WERI-Rb-1 (cell line): ENCODE results near the gene EEF1G.

Experiments
- DNase-seq: peaks from one replicate; pipeline ENCODE4 v3.0.0-alpha.2; 2020
- H3K27ac ChIP-seq: fragments of 250-450 bp; sonication (Bioruptor Pico); 2 replicates; pipeline ENCODE4 v1.5.1; 2020; ENCODE audit warnings: mild to moderate bottlenecking, moderate library complexity
- H3K27me3 ChIP-seq: fragments of 250-450 bp; sonication (Bioruptor Pico); 2 replicates; pipeline ENCODE4 v1.5.1; 2021; ENCODE audit warnings: mild to moderate bottlenecking, low read depth, moderate library complexity; ENCODE audit not compliant: insufficient read depth, severe bottlenecking
- H3K36me3 ChIP-seq: fragments of 250-450 bp; sonication (Bioruptor Pico); 2 replicates; pipeline ENCODE4 v1.5.1; 2020; ENCODE audit warnings: mild to moderate bottlenecking, moderate library complexity
- H3K4me3 ChIP-seq: 2 replicates; pipeline ENCODE4 v1.5.1; 2011; ENCODE audit warnings: low read depth, mild to moderate bottlenecking, control low read depth, low read length
- H3K9me3 ChIP-seq: fragments of 250-450 bp; sonication (Bioruptor Pico); 2 replicates; pipeline ENCODE4 v1.5.1; 2021; ENCODE audit warnings: mild to moderate bottlenecking, moderate library complexity; ENCODE audit not compliant: severe bottlenecking
- CTCF ChIP-seq: IDR thresholded peaks from 2 replicates; pipeline ENCODE4 v1.5.1; 2011; ENCODE audit warnings: low read depth, mild to moderate bottlenecking, control low read depth, inconsistent platforms, low read length

EEF1G gene

GRCh38 chr11:62544581-62545436, 28.9 kb downstream of the EEF1G start:
- no peaks in the 10 kb centered on the region for H3K9me3 ChIP-seq
- H3K27me3 ChIP-seq = peaks cover 34% of the 10 kb centered on the region
- no peak for DNase-seq
- H3K27ac ChIP-seq = no peak overlapping the region
- peak overlapping the region; percentile 53 for H3K4me3 ChIP-seq
- no peaks in the 10 kb centered on the region for H3K36me3 ChIP-seq
- TF ChIP-seq CTCF = no peak

- H3K9me3 ChIP-seq = no peaks in the 10 kb centered on the region
- no peaks in the 10 kb centered on the region for H3K36me3 ChIP-seq
- DNase-seq = no peak
- H3K4me3 ChIP-seq = no peak overlapping the region
- H3K27me3 ChIP-seq = peaks cover 34% of the 10 kb centered on the region
- no peak for TF ChIP-seq CTCF
- no peak overlapping the region for H3K27ac ChIP-seq
These were observed 29.8 kb downstream of the EEF1G start for GRCh38 chr11:62543680-62544444.

GRCh38 chr11:62542750-62543567, 30.7 kb downstream of the EEF1G start:
- Histone ChIP-seq H3K9me3 (no peaks in the 10 kb centered on the region), H3K36me3 (no peaks in the 10 kb centered on the region), H3K27ac (no peak overlapping the region), H3K27me3 (peaks cover 34% of the 10 kb centered on the region), H3K4me3 (peak overlapping the region; percentile 6; the same call in 1 of the 2 replicates)
- peak; percentile 98 for TF ChIP-seq CTCF
- DNase-seq = peak; percentile 73

- H3K36me3 ChIP-seq = no peaks in the 10 kb centered on the region
- no peak for TF ChIP-seq CTCF
- no peak for DNase-seq
- no peaks in the 10 kb centered on the region for H3K9me3 ChIP-seq
- H3K27me3 ChIP-seq = peaks cover 34% of the 10 kb centered on the region
- no peak overlapping the region for H3K4me3 ChIP-seq
- no peak overlapping the region for H3K27ac ChIP-seq
These were observed 31.5 kb downstream of the EEF1G start for GRCh38 chr11:62542111-62542745.
